HG02970 (cell line): ENCODE results near the gene ACO1.

ENCODE experiments used
- ATAC-seq: cut with Tn5 transposase; IDR thresholded peaks from one replicate; pipeline ENCODE4 v1.9.1; 2021; ENCODE audit warnings: mild to moderate bottlenecking, moderate library complexity, moderate number of reproducible peaks; ENCODE audit not compliant: unreplicated experiment, low FRiP score

ACO1 gene

GRCh38 chr9:32483343-32483742 lies 98.9 kb downstream of the ACO1 start:
- ATAC-seq = no peak

GRCh38 chr9:32486839-32487562 lies 102.6 kb downstream of the ACO1 start:
- no peak for ATAC-seq

GRCh38 chr9:32487981-32488380 lies 103.5 kb downstream of the ACO1 start:
- no peak for ATAC-seq

- no peak for ATAC-seq
Observed at GRCh38 chr9:32490601-32491000, 106.2 kb downstream of the ACO1 start.

GRCh38 chr9:32497921-32498320 lies 113.5 kb downstream of the ACO1 start:
- no peak for ATAC-seq

GRCh38 chr9:32500768-32501167 lies 116.3 kb downstream of the ACO1 start:
- no peak for ATAC-seq

GRCh38 chr9:32501868-32502267 lies 117.4 kb downstream of the ACO1 start:
- no peak for ATAC-seq

GRCh38 chr9:32502464-32502863 lies 118.0 kb downstream of the ACO1 start:
- no peak for ATAC-seq

- no peak for ATAC-seq
Observed at GRCh38 chr9:32503008-32503407, 118.6 kb downstream of the ACO1 start.
